Stimulated activated CD4-positive, alpha-beta T cell treated with anti-CD3 and anti-CD28 coated beads, Interleukin-4, amount 100 ng/mL, for 1 hour (primary cell): ENCODE results near the gene TMEM59L.
"Not testable (repeated sequence)": the region's sequence is repeated elsewhere in the genome, so short reads cannot be mapped to it uniquely, and the experiment has no call there.

ENCODE experiments used
- DNase-seq: peaks from one replicate; pipeline ENCODE4 v3.0.0-alpha.2; 2020

TMEM59L gene

GRCh38 chr19:18612772-18613588 is at the start of gene TMEM59L:
Gene TMEM59L (plus strand): TSS chr19:18612870. CDS start chr19:18612959, 89 bp downstream.
- DNase-seq, result peak; percentile 53

GRCh38 chr19:18566953-18567352 is 45.7 kb upstream of the TMEM59L start:
- no peak for DNase-seq

- no peak for DNase-seq
Observed at GRCh38 chr19:18568367-18568766, 44.3 kb upstream of the TMEM59L start.

- peak; percentile 99 for DNase-seq
Observed at GRCh38 chr19:18571564-18572344, 40.9 kb upstream of the TMEM59L start, which contains the start of gene UBA52. Gene UBA52 (plus strand): TSS chr19:18571857. CDS start chr19:18573301, 1,444 bp downstream.

- DNase-seq, result no peak
Observed at GRCh38 chr19:18574691-18575291, 37.9 kb upstream of the TMEM59L start.

GRCh38 chr19:18576383-18576782 is 36.3 kb upstream of the TMEM59L start:
- DNase-seq, result no peak

- no peak for DNase-seq
Observed at GRCh38 chr19:18577365-18577914, 35.2 kb upstream of the TMEM59L start.

- no peak for DNase-seq
Observed at GRCh38 chr19:18580311-18580710, 32.4 kb upstream of the TMEM59L start.

- DNase-seq, result no peak
Observed at GRCh38 chr19:18586306-18586705, 26.4 kb upstream of the TMEM59L start.

GRCh38 chr19:18587561-18587960 is 25.1 kb upstream of the TMEM59L start:
- no peak for DNase-seq

- no peak for DNase-seq
Observed at GRCh38 chr19:18587962-18588610, 24.6 kb upstream of the TMEM59L start.

- DNase-seq, result peak; percentile 92
Observed at GRCh38 chr19:18588611-18589379, 23.9 kb upstream of the TMEM59L start, which contains the start of gene REX1BD. Gene REX1BD (plus strand): TSS chr19:18588798. CDS start chr19:18588802, 4 bp downstream.

GRCh38 chr19:18589380-18590272 is 23.0 kb upstream of the TMEM59L start:
- DNase-seq, result peak; percentile 67

GRCh38 chr19:18590273-18591272 is 22.1 kb upstream of the TMEM59L start:
- DNase-seq, result no peak

GRCh38 chr19:18591735-18592385 is 20.8 kb upstream of the TMEM59L start:
- no peak for DNase-seq

GRCh38 chr19:18592732-18593131 is 19.9 kb upstream of the TMEM59L start:
- DNase-seq, result not testable (repeated sequence)

- no peak for DNase-seq
Observed at GRCh38 chr19:18593367-18594095, 19.1 kb upstream of the TMEM59L start.
